GM23248 (cell line): Measurements from ENCODE around the gene BCL6B.

Source experiments
- EZH2 ChIP-seq: fragments of 200-600 bp; sonication (generic); IDR thresholded peaks from 2 replicates; pipeline ENCODE4 v1.6.1; 2018; ENCODE audit warnings: antibody characterized with exemption, mild to moderate bottlenecking; ENCODE audit not compliant: insufficient read depth, poor library complexity, severe bottlenecking
- EZH2phosphoT487 ChIP-seq: fragments of 200-600 bp; sonication (generic); IDR thresholded peaks from 2 replicates; pipeline ENCODE4 v1.6.1; 2018; ENCODE audit warnings: antibody characterized with exemption, moderate library complexity, mild to moderate bottlenecking, low read depth; ENCODE audit not compliant: insufficient read depth

DNA sequence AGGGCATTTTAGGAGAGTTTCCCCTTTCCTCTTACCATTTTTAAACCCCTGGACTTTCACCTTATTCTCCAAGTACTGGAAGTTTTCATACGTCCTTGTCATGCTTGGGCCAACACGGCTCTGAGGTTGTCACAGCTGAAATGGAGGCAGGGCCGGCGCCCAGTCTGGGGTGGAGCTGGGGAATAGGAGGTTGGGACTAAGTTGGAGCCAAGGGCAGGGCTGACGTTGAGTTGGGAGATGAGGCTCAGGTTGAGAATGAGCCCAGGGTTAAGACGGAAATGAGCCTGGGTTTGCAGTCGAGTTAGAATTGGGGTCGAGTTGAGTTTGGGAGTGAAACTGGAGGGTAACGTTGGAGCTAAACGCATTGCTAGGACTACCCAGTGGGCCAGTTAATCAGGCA lies 55.9 kb downstream of the BCL6B start:
- TF ChIP-seq EZH2 (no peak), EZH2phosphoT487 (no peak)
